Kidney (tissue), 14 donors: ENCODE measurements around the gene DNMT1. TPM values are rescaled to one million over a fixed set of nuclear protein-coding genes. Genes with fewer than 3 reads are reported as not detected.
A peak's percentile ranks its signal among the peaks of the same experiment; 100 is the strongest.

Experiments
- DNase-seq, 5 donors: peaks; one replicate each; pipeline ENCODE4 v3.0.0-alpha.2; 2013 to 2020
- FAIRE-seq: peaks from 2 replicates; lab custom pipeline; 2012; peaks lifted over from hg19 to GRCh38; lab: Jason Lieb, UNC
- H3K27ac ChIP-seq, 2 donors: one replicate each; pipeline ENCODE4 v1.7.0; 2013; ENCODE audit warnings: low read depth in 2 of 2, low read length in 2 of 2, inconsistent platforms in 1 of 2
- H3K27me3 ChIP-seq: one replicate; pipeline ENCODE4 v1.7.1; 2013; ENCODE audit warnings: low read length, inconsistent platforms; ENCODE audit not compliant: control insufficient read depth, insufficient read depth
- H3K36me3 ChIP-seq, 3 donors: one replicate each; pipeline versions ENCODE4 v1.7.0 to v1.7.1; 2013; ENCODE audit warnings: low read length in 3 of 3, control low read depth in 1 of 3, inconsistent platforms in 1 of 3; ENCODE audit not compliant: insufficient read depth in 3 of 3, control insufficient read depth in 2 of 3
- H3K4me1 ChIP-seq, 3 donors: one replicate each; pipeline versions ENCODE4 v1.7.0 to v1.7.1; 2013; ENCODE audit warnings: low read length in 3 of 3, inconsistent platforms in 1 of 3, low read depth in 1 of 3; ENCODE audit not compliant: control insufficient read depth in 2 of 3, insufficient read depth in 2 of 3
- H3K4me3 ChIP-seq, 3 donors: one replicate each; pipeline versions ENCODE4 v1.7.0 to v1.8.1; 2013; ENCODE audit warnings: low read length in 3 of 3, control low read depth in 1 of 3, inconsistent platforms in 1 of 3
- H3K9ac ChIP-seq, 3 donors: one replicate each; pipeline versions ENCODE4 v1.7.0 to v1.7.1; 2013; ENCODE audit warnings: low read length in 3 of 3, control low read depth in 1 of 3, inconsistent platforms in 1 of 3
- H3K9me3 ChIP-seq, 3 donors: one replicate each; pipeline versions ENCODE4 v1.7.0 to v1.7.1; 2013; ENCODE audit warnings: low read length in 3 of 3, control low read depth in 1 of 3, inconsistent platforms in 1 of 3; ENCODE audit not compliant: control insufficient read depth in 2 of 3, insufficient read depth in 1 of 3
- intact Hi-C: fragments of 100-400 bp; cut with DNase I; formaldehyde crosslinking; loops from one replicate; pipeline ENCODE4 v1.11.1; 2022
- polyA plus RNA-seq: library from polyadenylated mRNA; stranded (reverse); fragments of 350-450 nt; fragmentation: Illumina TruSeq; extraction: RNeasy Lipid Tissue Mini Kit (QIAGEN cat#74804); gene quantifications from one replicate; pipeline ENCODE4 v1.2.3, GENCODE V29; 2014; ENCODE audit warnings: low read depth, low replicate concordance; ENCODE audit not compliant: insufficient read depth
- total RNA-seq: library from RNA; stranded (reverse); fragmentation: NEBNext Ultra II Directional; extraction: Animal tissue kit (Norgen Biotek cat#: 25700); gene quantifications from one replicate; pipeline ENCODE4 v1.2.1, GENCODE V29; 2021
- TF ChIP-seq, protein P1 (sequence below): IDR thresholded peaks from 3 replicates; pipeline ENCODE4 v1.5.1; 2012; ENCODE audit warnings: mild to moderate bottlenecking, moderate library complexity, borderline replicate concordance; ENCODE audit not compliant: insufficient read depth; ENCODE audit errors: extremely low read depth
- donor health status: control.
- donor health status: control.
- donor health status: control.
- donor health status: control.
- donor health status: control.
- donor health status: DM: yes; HTN: yes; CAD: no.
- donor health status: Normal renal cell carcinoma (clear cell type).

DNMT1 gene
- total and polyA plus RNA-seq, 2 donors from 2014 or later: 15.3 to 64.6 TPM

DNA sequence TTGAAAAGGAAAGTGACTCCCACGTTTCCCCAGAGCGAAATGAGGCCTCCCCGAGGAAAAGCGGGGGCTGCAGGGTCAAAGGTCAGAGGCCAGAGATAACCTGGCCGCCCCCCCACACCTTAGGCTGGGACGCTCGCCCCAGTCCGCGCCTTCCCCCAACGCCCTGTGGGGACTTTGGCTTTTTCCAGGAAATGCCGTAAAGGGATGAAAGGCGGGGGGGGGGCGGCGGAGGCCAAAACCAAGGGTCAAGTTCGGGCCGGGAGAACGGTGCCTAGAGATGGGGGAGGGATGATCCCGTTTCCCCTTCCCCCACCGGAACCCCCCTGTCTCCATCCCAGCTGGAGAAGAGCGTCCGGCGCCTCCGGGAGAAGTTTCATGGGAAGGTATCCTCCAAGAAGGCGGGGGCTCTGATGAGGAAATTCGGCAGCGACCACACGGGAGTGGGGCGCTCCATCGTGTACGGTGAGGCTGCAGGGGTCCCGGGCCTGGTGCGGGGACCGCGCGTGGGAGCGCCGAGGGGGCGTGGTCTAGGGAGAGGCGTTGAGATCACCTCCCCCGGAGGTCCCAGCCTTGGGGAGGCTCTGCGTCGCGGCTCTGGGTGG lies 108.1 kb downstream of the DNMT1 start:
- peak; percentile 30 to 83 (median 66) for DNase-seq
- TF ChIP-seq, protein P1, sequence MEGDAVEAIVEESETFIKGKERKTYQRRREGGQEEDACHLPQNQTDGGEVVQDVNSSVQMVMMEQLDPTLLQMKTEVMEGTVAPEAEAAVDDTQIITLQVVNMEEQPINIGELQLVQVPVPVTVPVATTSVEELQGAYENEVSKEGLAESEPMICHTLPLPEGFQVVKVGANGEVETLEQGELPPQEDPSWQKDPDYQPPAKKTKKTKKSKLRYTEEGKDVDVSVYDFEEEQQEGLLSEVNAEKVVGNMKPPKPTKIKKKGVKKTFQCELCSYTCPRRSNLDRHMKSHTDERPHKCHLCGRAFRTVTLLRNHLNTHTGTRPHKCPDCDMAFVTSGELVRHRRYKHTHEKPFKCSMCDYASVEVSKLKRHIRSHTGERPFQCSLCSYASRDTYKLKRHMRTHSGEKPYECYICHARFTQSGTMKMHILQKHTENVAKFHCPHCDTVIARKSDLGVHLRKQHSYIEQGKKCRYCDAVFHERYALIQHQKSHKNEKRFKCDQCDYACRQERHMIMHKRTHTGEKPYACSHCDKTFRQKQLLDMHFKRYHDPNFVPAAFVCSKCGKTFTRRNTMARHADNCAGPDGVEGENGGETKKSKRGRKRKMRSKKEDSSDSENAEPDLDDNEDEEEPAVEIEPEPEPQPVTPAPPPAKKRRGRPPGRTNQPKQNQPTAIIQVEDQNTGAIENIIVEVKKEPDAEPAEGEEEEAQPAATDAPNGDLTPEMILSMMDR: no peak
- intact Hi-C loops: no loop called here

DNA sequence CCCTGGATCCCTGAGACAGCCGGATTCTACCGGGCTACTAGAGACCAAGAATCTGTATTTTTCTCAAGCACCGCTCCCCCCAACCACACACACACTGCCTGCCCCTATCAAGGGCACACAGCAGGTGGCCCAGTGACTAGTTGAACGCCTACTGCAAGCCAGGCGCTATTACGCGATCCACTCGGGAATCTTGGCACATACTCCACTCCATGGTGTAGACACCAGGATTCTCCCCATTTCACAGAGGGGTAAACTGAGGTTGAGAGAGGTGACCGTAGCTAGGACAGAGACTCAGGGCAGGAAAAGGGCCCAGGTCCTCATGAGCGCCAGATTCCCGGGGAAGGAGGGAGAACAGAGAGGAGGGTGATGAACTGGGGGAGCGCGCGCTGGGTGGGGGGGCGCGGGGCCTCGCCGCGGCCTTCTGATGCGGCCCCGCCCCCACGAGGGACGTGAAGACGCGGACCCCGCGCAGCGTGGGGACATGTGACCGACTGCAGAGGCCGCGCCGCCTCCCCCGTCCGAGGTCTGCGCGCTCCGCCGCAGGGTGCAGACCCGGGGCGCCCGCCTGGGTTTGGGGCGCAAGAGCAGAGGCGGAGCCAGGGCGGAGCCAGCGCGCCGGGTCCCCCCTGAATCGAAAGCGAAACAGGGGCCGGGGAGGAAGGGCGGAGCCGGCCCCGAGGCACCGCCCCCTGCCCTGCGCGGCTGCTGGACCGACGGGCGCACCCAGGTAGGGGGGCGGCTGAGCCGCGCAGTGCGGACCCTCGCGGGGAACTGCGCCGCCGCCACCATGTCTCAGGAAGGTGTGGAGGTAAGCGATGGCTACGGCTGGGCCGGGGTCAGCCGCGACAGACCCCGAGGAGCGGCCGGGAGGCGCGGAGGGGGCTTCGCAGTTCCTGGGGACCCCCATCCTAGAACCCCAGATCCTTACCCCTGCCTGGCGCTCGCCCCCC lies 108.8 kb downstream of the DNMT1 start, which contains the start of gene SHFL:
SHFL (plus strand) TSS at position 677 of the 950 bp plus-strand sequence; CDS start at position 788, 111 bp downstream.
- TF ChIP-seq, protein P1: no peak
- Histone ChIP-seq H3K9me3 (peaks cover 0 to under 1% (median 0%) of the 10 kb centered on the region in 3 donors), H3K27ac (peak within 1 kb of the TSS; percentile 80 to 83), H3K4me1 (peaks cover 0 to 5% (median 0%) of the 10 kb centered on the region in 3 donors), H3K4me3 (peak within 1 kb of the TSS; percentile 67 to 80 (median 77)), H3K27me3 (no peaks in the 10 kb centered on the region), H3K36me3 (peaks cover 0 to 11% (median 5%) of the 10 kb centered on the region in 3 donors), H3K9ac (peak within 1 kb of the TSS; percentile 50 to 95 (median 51))
- peak; percentile 72 to 92 (median 80) for DNase-seq
- FAIRE-seq: no peak
- intact Hi-C loops: no loop called here

More for the DNA sequence above, 108.1 kb downstream of the DNMT1 start:
- Histone ChIP-seq H3K27ac (peak overlapping the region; percentile 80 to 83), H3K9ac (peak overlapping the region in 2 of 3 donors; percentile 50 to 95), H3K4me3 (peak overlapping the region; percentile 61 to 80 (median 77)), H3K4me1 (peaks cover 0 to 5% (median 0%) of the 10 kb centered on the region in 3 donors), H3K27me3 (no peaks in the 10 kb centered on the region), H3K36me3 (peaks cover 0 to 11% (median 5%) of the 10 kb centered on the region in 3 donors), H3K9me3 (peaks cover 0 to 2% (median 0%) of the 10 kb centered on the region in 3 donors)
- FAIRE-seq: no peak

DNA sequence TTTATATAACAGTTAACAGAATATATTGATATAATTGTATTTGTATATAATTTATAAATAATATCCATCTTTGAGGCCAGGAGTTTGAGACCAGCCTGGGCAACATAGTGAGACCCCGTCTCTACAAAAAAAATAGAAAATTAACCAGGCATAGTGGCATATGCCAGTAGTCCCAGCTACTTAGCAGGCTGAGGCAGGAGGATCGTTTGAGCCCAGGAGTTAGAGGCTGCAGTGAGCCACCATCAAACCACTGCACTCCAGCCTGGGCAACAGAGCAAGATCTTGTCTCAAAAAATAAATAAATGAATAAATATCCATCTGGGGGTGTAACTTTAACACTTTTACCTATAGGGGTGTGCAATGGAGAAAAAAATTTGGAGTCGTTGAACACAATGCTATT lies 110.0 kb downstream of the DNMT1 start:
- Histone ChIP-seq H3K4me1 (peaks cover 0 to 5% (median 0%) of the 10 kb centered on the region in 3 donors), H3K9me3 (no peaks in the 10 kb centered on the region), H3K27me3 (no peaks in the 10 kb centered on the region), H3K36me3 (peaks cover 0 to 9% (median 3%) of the 10 kb centered on the region in 3 donors), H3K27ac (no peak overlapping the region), H3K9ac (no peak overlapping the region), H3K4me3 (no peak overlapping the region)
- FAIRE-seq (no peak), DNase-seq (no peak)
- intact Hi-C loops: no loop called here
- TF ChIP-seq, protein P1: no peak
